GM23338 (cell line): ENCODE measurements around the gene ALDH1A2. TPM values are rescaled to one million over a fixed set of nuclear protein-coding genes. Genes with fewer than 3 reads are reported as not detected.

ENCODE experiments used
- ATAC-seq: fragments of 200-7000 bp; cut with Tn5 transposase; 3 replicates; pipeline ENCODE4 v1.9.1; 2020
- DNase-seq: peaks from one replicate; pipeline ENCODE4 v3.0.0-alpha.2; 2015; ENCODE audit warnings: low spot score
- H2AFZ ChIP-seq: fragments of 200-600 bp; sonication (generic); 2 replicates; pipeline ENCODE4 v1.8.0; 2016; ENCODE audit warnings: antibody characterized with exemption, mild to moderate bottlenecking, moderate library complexity
- H3F3A ChIP-seq: fragments of 200-600 bp; sonication (generic); replicated peaks from 2 replicates; pipeline ENCODE4 v1.8.0; 2017; ENCODE audit warnings: antibody characterized with exemption, mixed run types, low read depth
- H3K27ac ChIP-seq: fragments of 200-600 bp; sonication (generic); 2 replicates; pipeline ENCODE4 v1.6.1; 2016; ENCODE audit warnings: low read depth
- H3K27me3 ChIP-seq: fragments of 200-600 bp; sonication (generic); 2 replicates; pipeline ENCODE4 v1.8.0; 2016; ENCODE audit warnings: mild to moderate bottlenecking, mixed run types, moderate library complexity; ENCODE audit not compliant: insufficient read depth
- H3K36me3 ChIP-seq: fragments of 200-600 bp; sonication (generic); 2 replicates; pipeline ENCODE4 v1.8.0; 2016; ENCODE audit warnings: mild to moderate bottlenecking; ENCODE audit not compliant: insufficient read depth
- H3K4me1 ChIP-seq: fragments of 200-600 bp; sonication (generic); 2 replicates; pipeline ENCODE4 v1.8.0; 2016; ENCODE audit warnings: mild to moderate bottlenecking, moderate library complexity; ENCODE audit not compliant: insufficient read depth
- H3K4me2 ChIP-seq: fragments of 200-600 bp; sonication (generic); 2 replicates; pipeline ENCODE4 v1.7.1; 2017; ENCODE audit warnings: mixed run types
- H3K4me3 ChIP-seq: fragments of 200-600 bp; sonication (generic); 2 replicates; pipeline ENCODE4 v1.6.1; 2016; ENCODE audit warnings: mixed run types
- H3K79me2 ChIP-seq: fragments of 200-600 bp; sonication (generic); replicated peaks from 2 replicates; pipeline ENCODE4 v1.8.0; 2017; ENCODE audit warnings: mild to moderate bottlenecking; ENCODE audit not compliant: insufficient read depth
- H3K9me2 ChIP-seq: fragments of 200-600 bp; sonication (generic); 2 replicates; pipeline ENCODE4 v1.8.0; 2017; ENCODE audit not compliant: insufficient read depth
- H4K20me1 ChIP-seq: fragments of 200-600 bp; sonication (generic); replicated peaks from 2 replicates; pipeline ENCODE4 v1.8.0; 2017; ENCODE audit warnings: mild to moderate bottlenecking; ENCODE audit not compliant: insufficient read depth
- H3K27ac Mint-ChIP-seq: 2 replicates; pipeline ENCODE4 v1.8.0; 2020; ENCODE audit warnings: inconsistent platforms, mild to moderate bottlenecking, moderate library complexity, mixed read lengths
- H3K27me3 Mint-ChIP-seq: 3 replicates; pipeline ENCODE4 v1.8.0; 2022; ENCODE audit warnings: low read depth, mild to moderate bottlenecking, moderate library complexity, mixed read lengths, inconsistent platforms; ENCODE audit not compliant: insufficient read depth, poor library complexity
- H3K36me3 Mint-ChIP-seq: 3 replicates; pipeline ENCODE4 v1.8.0; 2021; ENCODE audit warnings: low read depth, mild to moderate bottlenecking, inconsistent platforms, moderate library complexity, mixed read lengths
- H3K4me1 Mint-ChIP-seq: 3 replicates; pipeline ENCODE4 v1.8.0; 2020; ENCODE audit warnings: mild to moderate bottlenecking, inconsistent platforms, mixed read lengths
- H3K4me3 Mint-ChIP-seq: 3 replicates; pipeline ENCODE4 v1.8.0; 2021; ENCODE audit warnings: moderate library complexity, mild to moderate bottlenecking, inconsistent platforms, mixed read lengths
- H3K9me3 Mint-ChIP-seq: 3 replicates; pipeline ENCODE4 v1.8.0; 2020; ENCODE audit warnings: moderate library complexity, mild to moderate bottlenecking, inconsistent platforms, mixed read lengths
- CREB1 ChIP-seq: fragments of 250-450 bp; sonication (Bioruptor Pico); IDR thresholded peaks from 2 replicates; pipeline ENCODE4 v1.5.0; 2020; ENCODE audit warnings: low read depth, mild to moderate bottlenecking, moderate library complexity
- EZH2 ChIP-seq: fragments of 200-600 bp; sonication (generic); IDR thresholded peaks from one replicate; pipeline ENCODE4 v1.8.0; 2017; ENCODE audit warnings: antibody characterized with exemption, mild to moderate bottlenecking, low read depth; ENCODE audit not compliant: unreplicated experiment
- EZH2phosphoT487 ChIP-seq: fragments of 200-600 bp; sonication (generic); IDR thresholded peaks from one replicate; pipeline ENCODE4 v1.8.1; 2018; ENCODE audit warnings: antibody characterized with exemption; ENCODE audit not compliant: unreplicated experiment
- JUNB ChIP-seq: IDR thresholded peaks from one replicate; pipeline ENCODE4 v1.6.1; 2016; ENCODE audit warnings: antibody characterized with exemption; ENCODE audit not compliant: unreplicated experiment
- NANOG ChIP-seq: IDR thresholded peaks from 2 replicates; pipeline ENCODE4 v1.6.1; 2016; ENCODE audit warnings: antibody characterized with exemption, borderline replicate concordance
- POLR2AphosphoS5 ChIP-seq: IDR thresholded peaks from 2 replicates; pipeline ENCODE4 v1.6.1; 2016; ENCODE audit warnings: antibody characterized with exemption, low read depth
- STAT1 ChIP-seq: IDR thresholded peaks from one replicate; pipeline ENCODE4 v1.6.1; 2016; ENCODE audit warnings: antibody characterized with exemption; ENCODE audit not compliant: unreplicated experiment
- ZNF114 ChIP-seq: fragments of 250-450 bp; sonication (Bioruptor Pico); IDR thresholded peaks from 2 replicates; pipeline ENCODE4 v1.5.0; 2020; ENCODE audit warnings: mild to moderate bottlenecking, moderate library complexity
- ZNF331 ChIP-seq: fragments of 250-450 bp; sonication (Bioruptor Pico); IDR thresholded peaks from 2 replicates; pipeline ENCODE4 v1.5.0; 2020; ENCODE audit warnings: low read depth, mild to moderate bottlenecking, moderate library complexity
- polyA plus RNA-seq: library from polyadenylated mRNA; unstranded; fragments of >200 nt; fragmentation: Nextera tagmentation; extraction: Ambion mirVana; gene quantifications from 2 replicates; pipeline ENCODE4 v1.2.1, GENCODE V29; 2016
- total RNA-seq: library from RNA; depleted of rRNA; stranded (reverse); fragments of >200 nt; shearing (Covaris generic); gene quantifications from 2 replicates; pipeline ENCODE4 v1.2.3, GENCODE V29; 2014
- TF ChIP-seq, protein P1 (sequence below), 2 experiments: fragments of 200-600 bp in 1 of 2; sonication (generic) in 1 of 2; conservative IDR thresholded peaks; 2 replicates each; pipeline versions ENCODE4 v1.5.1 to v1.6.1; 2016 to 2017; ENCODE audit warnings: antibody characterized with exemption in 2 of 2, low read depth in 2 of 2, mild to moderate bottlenecking in 2 of 2, moderate library complexity in 1 of 2
- TF ChIP-seq, protein P2 (sequence below): IDR thresholded peaks from 2 replicates; pipeline ENCODE4 v1.6.1; 2016; ENCODE audit warnings: antibody characterized with exemption
- TF ChIP-seq, protein P3 (sequence below): fragments of 250-450 bp; sonication (Bioruptor Pico); IDR thresholded peaks from 2 replicates; pipeline ENCODE4 v1.5.0; 2020; ENCODE audit warnings: mild to moderate bottlenecking, moderate library complexity
- TF ChIP-seq, protein P4 (sequence below): IDR thresholded peaks from one replicate; pipeline ENCODE4 v1.6.1; 2018; ENCODE audit warnings: antibody characterized with exemption; ENCODE audit not compliant: unreplicated experiment

ALDH1A2 gene
- total and polyA plus RNA-seq, 2 experiments from 2014 or later, result 0.80 TPM; not detected in 1

DNA sequence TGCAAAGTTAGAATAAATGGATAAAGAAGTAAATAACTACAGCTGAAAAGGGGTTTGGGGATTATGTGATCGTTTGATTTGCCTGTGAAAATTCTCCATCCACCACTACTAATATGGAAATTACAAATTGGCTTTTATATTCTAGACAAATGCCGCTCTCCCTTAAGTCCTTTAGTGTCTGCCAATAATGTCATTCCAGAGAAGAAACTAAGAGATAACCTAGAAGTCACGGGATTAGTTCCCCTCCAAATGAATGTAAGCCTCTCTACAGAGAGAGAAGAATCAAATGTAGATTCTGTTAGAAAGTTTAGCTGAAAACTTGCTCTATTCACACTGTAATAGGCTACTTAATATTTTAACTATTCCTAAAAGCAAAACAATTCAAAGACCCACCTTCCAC, 92.0 kb downstream of the ALDH1A2 start:
- Mint-ChIP-seq H3K36me3 (no peaks in the 10 kb centered on the region), H3K9me3 (no peaks in the 10 kb centered on the region), H3K27ac (no peak overlapping the region), H3K4me1 (peaks cover 13% of the 10 kb centered on the region), H3K27me3 (no peaks in the 10 kb centered on the region), H3K4me3 (no peak overlapping the region)
- no peaks in the 10 kb centered on the region for H3K4me1 ChIP-seq
- DNase-seq (no peak), ATAC-seq (no peak)
- no peaks in the 10 kb centered on the region for H3F3A ChIP-seq
- no peaks in the 10 kb centered on the region for H3K36me3 ChIP-seq
- H2AFZ ChIP-seq, result no peak overlapping the region
- no peak overlapping the region for H3K4me3 ChIP-seq
- H3K27me3 ChIP-seq, result no peaks in the 10 kb centered on the region
- H3K79me2 ChIP-seq, result no peaks in the 10 kb centered on the region
- no peaks in the 10 kb centered on the region for H4K20me1 ChIP-seq
- no peaks in the 10 kb centered on the region for H3K9me2 ChIP-seq
- no peak for TF ChIP-seq POLR2AphosphoS5
- TF ChIP-seq EZH2, result no peak
- TF ChIP-seq CREB1, result no peak
- TF ChIP-seq, protein P1, sequence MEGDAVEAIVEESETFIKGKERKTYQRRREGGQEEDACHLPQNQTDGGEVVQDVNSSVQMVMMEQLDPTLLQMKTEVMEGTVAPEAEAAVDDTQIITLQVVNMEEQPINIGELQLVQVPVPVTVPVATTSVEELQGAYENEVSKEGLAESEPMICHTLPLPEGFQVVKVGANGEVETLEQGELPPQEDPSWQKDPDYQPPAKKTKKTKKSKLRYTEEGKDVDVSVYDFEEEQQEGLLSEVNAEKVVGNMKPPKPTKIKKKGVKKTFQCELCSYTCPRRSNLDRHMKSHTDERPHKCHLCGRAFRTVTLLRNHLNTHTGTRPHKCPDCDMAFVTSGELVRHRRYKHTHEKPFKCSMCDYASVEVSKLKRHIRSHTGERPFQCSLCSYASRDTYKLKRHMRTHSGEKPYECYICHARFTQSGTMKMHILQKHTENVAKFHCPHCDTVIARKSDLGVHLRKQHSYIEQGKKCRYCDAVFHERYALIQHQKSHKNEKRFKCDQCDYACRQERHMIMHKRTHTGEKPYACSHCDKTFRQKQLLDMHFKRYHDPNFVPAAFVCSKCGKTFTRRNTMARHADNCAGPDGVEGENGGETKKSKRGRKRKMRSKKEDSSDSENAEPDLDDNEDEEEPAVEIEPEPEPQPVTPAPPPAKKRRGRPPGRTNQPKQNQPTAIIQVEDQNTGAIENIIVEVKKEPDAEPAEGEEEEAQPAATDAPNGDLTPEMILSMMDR (conservative IDR thresholded peaks at IDR 0.05; ENCODE audit: low read depth in 2 of 2), result no peak
- TF ChIP-seq JUNB, result no peak
- TF ChIP-seq, protein P2, sequence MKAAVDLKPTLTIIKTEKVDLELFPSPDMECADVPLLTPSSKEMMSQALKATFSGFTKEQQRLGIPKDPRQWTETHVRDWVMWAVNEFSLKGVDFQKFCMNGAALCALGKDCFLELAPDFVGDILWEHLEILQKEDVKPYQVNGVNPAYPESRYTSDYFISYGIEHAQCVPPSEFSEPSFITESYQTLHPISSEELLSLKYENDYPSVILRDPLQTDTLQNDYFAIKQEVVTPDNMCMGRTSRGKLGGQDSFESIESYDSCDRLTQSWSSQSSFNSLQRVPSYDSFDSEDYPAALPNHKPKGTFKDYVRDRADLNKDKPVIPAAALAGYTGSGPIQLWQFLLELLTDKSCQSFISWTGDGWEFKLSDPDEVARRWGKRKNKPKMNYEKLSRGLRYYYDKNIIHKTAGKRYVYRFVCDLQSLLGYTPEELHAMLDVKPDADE, result no peak
- no peak for TF ChIP-seq ZNF331
- no peak for TF ChIP-seq ZNF114 (CRISPR knock-in tag)
- no peak for TF ChIP-seq EZH2phosphoT487
- TF ChIP-seq NANOG, result no peak
- TF ChIP-seq, protein P3, sequence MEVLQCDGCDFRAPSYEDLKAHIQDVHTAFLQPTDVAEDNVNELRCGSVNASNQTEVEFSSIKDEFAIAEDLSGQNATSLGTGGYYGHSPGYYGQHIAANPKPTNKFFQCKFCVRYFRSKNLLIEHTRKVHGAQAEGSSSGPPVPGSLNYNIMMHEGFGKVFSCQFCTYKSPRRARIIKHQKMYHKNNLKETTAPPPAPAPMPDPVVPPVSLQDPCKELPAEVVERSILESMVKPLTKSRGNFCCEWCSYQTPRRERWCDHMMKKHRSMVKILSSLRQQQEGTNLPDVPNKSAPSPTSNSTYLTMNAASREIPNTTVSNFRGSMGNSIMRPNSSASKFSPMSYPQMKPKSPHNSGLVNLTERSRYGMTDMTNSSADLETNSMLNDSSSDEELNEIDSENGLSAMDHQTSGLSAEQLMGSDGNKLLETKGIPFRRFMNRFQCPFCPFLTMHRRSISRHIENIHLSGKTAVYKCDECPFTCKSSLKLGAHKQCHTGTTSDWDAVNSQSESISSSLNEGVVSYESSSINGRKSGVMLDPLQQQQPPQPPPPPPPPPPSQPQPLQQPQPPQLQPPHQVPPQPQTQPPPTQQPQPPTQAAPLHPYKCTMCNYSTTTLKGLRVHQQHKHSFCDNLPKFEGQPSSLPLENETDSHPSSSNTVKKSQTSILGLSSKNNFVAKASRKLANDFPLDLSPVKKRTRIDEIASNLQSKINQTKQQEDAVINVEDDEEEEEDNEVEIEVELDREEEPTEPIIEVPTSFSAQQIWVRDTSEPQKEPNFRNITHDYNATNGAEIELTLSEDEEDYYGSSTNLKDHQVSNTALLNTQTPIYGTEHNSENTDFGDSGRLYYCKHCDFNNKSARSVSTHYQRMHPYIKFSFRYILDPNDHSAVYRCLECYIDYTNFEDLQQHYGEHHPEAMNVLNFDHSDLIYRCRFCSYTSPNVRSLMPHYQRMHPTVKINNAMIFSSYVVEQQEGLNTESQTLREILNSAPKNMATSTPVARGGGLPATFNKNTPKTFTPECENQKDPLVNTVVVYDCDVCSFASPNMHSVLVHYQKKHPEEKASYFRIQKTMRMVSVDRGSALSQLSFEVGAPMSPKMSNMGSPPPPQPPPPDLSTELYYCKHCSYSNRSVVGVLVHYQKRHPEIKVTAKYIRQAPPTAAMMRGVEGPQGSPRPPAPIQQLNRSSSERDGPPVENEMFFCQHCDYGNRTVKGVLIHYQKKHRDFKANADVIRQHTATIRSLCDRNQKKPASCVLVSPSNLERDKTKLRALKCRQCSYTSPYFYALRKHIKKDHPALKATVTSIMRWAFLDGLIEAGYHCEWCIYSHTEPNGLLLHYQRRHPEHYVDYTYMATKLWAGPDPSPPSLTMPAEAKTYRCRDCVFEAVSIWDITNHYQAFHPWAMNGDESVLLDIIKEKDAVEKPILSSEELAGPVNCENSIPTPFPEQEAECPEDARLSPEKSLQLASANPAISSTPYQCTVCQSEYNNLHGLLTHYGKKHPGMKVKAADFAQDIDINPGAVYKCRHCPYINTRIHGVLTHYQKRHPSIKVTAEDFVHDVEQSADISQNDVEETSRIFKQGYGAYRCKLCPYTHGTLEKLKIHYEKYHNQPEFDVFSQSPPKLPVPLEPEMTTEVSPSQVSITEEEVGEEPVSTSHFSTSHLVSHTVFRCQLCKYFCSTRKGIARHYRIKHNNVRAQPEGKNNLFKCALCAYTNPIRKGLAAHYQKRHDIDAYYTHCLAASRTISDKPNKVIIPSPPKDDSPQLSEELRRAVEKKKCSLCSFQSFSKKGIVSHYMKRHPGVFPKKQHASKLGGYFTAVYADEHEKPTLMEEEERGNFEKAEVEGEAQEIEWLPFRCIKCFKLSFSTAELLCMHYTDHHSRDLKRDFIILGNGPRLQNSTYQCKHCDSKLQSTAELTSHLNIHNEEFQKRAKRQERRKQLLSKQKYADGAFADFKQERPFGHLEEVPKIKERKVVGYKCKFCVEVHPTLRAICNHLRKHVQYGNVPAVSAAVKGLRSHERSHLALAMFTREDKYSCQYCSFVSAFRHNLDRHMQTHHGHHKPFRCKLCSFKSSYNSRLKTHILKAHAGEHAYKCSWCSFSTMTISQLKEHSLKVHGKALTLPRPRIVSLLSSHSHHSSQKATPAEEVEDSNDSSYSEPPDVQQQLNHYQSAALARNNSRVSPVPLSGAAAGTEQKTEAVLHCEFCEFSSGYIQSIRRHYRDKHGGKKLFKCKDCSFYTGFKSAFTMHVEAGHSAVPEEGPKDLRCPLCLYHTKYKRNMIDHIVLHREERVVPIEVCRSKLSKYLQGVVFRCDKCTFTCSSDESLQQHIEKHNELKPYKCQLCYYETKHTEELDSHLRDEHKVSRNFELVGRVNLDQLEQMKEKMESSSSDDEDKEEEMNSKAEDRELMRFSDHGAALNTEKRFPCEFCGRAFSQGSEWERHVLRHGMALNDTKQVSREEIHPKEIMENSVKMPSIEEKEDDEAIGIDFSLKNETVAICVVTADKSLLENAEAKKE (CRISPR knock-in tag), result no peak
- no peak for TF ChIP-seq STAT1
- TF ChIP-seq, protein P4, sequence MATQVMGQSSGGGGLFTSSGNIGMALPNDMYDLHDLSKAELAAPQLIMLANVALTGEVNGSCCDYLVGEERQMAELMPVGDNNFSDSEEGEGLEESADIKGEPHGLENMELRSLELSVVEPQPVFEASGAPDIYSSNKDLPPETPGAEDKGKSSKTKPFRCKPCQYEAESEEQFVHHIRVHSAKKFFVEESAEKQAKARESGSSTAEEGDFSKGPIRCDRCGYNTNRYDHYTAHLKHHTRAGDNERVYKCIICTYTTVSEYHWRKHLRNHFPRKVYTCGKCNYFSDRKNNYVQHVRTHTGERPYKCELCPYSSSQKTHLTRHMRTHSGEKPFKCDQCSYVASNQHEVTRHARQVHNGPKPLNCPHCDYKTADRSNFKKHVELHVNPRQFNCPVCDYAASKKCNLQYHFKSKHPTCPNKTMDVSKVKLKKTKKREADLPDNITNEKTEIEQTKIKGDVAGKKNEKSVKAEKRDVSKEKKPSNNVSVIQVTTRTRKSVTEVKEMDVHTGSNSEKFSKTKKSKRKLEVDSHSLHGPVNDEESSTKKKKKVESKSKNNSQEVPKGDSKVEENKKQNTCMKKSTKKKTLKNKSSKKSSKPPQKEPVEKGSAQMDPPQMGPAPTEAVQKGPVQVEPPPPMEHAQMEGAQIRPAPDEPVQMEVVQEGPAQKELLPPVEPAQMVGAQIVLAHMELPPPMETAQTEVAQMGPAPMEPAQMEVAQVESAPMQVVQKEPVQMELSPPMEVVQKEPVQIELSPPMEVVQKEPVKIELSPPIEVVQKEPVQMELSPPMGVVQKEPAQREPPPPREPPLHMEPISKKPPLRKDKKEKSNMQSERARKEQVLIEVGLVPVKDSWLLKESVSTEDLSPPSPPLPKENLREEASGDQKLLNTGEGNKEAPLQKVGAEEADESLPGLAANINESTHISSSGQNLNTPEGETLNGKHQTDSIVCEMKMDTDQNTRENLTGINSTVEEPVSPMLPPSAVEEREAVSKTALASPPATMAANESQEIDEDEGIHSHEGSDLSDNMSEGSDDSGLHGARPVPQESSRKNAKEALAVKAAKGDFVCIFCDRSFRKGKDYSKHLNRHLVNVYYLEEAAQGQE, result no peak
- no peak overlapping the region for H3K27ac ChIP-seq
- no peak overlapping the region for H3K4me2 ChIP-seq
